MV-4-11 (cell line): ENCODE data around the gene HPCAL4.

ENCODE experiments used
- DNase-seq: peaks from one replicate; lab custom pipeline; 2025; lab: John Stamatoyannopoulos, UW

HPCAL4 gene

GRCh38 chr1:39701049-39701439, 9.8 kb upstream of the HPCAL4 start:
- no peak for DNase-seq

DNA sequence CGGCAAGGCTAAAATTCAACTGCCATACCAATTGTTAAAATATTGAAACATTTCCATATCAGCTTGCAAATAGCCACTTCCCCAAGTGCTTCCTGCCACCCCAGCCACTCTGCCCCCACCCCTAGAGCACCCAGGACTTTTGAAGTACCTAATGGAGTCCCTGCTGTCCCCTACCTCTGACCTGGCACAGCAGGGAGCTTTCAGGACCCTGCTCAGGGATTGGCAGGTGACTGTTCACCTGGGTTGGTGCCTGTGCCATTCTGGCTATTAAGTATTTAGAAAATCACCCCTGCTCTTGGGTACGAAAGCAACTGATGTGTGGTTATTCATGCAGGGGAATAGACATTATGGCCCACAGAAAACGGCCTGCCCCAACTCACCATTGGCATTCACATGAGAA, 9.1 kb upstream of the HPCAL4 start:
- DNase-seq = no peak

DNA sequence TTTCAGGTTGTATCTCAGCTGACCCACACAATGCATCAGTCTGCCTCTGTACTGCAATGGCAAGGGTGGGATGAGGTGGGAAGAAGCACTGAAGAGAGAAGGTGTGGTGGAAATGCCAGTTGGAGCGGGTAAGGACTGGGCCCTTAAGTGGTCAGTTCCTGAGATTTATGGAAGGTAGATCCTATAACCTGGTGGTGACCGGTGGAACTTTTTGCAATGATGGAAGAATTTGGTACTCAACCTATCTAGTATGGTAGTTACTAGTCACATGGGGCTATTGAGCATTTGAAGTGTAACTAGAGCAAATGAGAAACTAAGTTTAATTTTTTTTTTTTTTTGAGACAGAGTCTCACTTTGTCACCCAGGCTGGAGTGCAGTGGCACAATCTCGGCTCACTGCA, 8.2 kb upstream of the HPCAL4 start:
- no peak for DNase-seq

DNA sequence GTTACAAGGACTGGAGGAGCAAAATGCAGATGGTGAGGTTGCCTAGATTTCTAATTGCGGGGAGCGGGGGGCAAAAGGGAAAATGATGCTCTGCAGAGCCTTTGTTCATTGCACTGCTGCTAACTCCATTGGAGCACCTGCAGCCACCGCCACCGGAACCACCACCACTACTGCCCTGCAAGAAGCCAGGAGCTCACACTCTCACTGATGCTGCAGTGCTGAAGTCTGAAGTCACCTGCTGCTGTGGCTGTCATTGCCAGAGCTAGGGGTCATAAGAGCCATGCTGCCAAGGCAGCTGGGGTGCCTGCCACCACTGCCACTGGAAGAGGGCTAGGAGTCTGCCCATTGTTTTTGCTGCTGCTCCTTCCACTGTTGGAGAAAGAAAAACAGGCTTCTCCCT, 7.3 kb upstream of the HPCAL4 start:
- no peak for DNase-seq

DNA sequence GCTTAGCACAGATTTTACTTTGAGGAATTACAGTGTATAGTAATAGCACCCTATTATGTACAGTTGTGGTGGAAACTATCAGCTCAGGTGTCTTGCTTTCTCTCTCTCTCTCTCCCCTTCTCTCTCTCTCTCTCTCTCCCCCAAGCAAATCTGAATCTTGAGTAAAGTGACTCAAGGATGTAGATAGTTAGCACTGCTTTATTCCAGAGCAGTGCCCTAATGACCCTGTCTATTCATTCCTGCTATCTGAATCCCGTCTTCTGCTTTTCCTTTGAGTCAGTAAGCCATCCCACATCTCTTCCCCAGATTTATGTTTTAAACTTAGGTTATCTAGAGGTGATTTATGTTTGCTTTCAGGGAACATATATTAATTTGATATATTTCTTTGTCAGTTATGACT, 5.2 kb upstream of the HPCAL4 start:
- DNase-seq = no peak

DNA sequence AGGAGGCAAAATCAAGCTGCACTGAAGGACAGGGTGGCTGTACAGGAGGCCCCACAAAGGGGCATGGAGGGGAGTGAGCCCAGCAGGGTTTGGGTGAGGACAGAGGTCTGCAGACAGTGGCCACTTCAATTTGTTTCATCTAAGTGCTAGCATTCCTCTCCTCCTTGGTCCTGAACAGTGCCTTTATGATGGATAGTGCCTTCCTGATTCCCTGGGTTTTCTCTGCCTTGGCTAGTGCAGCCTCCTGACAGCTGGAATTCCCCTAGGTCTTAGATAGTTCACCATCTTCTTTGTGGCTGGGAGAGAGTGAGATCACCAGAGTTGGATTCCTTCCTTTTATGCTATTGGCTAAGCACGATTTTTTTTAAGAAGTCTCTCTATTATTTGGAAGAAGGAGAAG, 3.8 kb upstream of the HPCAL4 start:
- no peak for DNase-seq

DNA sequence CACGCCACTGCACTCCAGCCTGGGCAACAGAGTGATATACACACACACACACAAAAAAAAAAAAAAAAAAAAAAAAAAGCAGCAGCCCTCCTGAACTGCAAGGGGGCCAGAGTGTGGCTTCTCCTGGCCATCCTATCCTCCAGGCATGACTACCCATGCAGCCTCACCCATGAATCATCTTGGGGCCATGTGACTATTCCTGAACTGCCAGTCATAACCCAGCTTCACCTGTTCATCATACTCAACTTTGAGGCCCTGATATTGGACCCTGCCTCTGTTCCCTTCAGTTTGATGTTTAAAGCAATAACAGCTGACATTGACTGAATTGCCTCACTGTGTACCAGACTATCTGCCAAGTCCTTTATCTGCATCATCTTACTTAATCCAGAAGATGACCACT, 2.8 kb upstream of the HPCAL4 start:
- DNase-seq = no peak

DNA sequence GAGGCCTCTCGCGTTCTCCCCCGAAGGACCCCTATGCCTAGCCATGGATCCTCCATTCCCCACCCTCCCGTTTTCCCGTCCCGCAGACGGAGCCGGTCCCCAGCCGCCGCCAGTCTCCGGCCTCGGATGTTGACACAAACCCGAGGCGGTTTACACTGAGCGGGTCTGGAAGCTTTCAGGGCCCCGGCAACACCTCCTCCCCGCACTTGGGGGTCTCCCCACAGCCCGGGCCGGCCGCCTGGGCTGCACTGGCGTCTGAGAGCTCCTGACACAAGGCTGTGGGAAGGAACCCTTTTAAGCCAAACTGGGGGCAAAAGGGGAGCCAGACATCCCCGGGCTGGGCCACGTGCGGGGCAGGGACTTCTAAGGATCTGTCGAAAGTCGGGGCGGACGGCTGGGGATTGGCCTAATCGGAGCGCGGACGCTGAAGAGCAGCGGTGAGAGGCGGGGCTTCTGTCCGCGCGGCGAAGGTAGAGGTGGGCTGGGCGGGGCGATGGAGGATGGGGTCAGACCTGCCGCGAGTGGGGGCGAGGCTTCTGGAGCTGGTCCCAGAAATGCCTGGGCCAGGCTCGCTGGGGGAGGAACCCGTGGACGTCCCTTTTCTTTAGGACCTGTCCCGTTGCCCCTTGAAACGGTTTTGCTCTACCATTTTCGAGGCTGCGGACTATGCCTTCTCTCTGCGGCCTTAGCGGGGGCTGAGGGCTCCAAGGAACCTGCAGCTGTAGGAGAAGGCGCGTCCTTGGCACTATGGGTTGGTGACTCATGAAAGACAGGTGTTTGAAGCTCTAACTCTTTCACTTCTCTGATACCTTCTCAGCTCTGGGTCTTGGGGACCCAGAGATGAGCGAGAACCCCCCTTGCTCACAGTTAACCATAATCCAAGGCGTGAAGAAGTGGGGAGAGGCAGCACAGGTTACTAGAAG, 1.2 kb upstream of the HPCAL4 start:
- no peak for DNase-seq

GRCh38 chr1:39690794-39691382, 345 bp downstream of the HPCAL4 start:
- DNase-seq = no peak

DNA sequence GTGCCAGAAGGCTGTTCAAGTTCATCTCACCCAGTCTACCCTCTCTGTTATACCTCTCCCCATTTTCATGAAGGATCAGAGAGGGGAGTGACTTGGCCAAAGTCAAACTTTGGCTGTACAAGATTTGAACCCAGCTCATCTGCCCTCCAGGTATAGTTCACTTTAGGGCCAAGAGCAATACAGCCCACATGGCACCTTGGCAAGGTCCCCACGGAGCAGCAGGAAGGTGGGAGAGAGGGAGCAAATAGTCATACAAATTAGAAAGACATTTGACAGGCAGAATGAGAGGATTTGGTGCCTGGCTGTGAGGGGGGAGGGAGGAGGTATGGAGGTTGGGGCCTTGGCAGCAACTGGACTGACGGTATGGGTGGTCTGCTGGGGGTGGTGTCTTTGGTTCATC, 1.0 kb downstream of the HPCAL4 start:
- no peak for DNase-seq

DNA sequence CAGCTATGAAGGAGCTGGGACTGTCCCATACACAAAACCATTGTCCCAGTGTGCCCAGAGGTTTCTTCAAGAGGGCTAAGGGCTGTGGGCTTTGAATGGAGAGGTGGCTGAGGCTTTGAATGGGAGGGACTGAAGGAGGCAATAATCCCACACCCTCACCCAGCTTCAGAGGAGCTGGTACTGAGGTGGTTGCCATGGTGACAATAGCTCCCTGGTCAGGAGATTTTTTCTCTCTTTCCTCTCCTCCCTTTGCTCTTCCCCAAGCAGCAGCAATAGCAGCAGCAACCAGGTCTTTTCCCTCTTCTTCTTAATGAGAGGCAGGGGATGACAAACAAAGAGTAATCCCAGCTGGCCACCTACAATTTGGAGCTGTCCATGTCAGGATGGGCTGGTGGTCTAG, 1.6 kb downstream of the HPCAL4 start:
- DNase-seq = no peak

DNA sequence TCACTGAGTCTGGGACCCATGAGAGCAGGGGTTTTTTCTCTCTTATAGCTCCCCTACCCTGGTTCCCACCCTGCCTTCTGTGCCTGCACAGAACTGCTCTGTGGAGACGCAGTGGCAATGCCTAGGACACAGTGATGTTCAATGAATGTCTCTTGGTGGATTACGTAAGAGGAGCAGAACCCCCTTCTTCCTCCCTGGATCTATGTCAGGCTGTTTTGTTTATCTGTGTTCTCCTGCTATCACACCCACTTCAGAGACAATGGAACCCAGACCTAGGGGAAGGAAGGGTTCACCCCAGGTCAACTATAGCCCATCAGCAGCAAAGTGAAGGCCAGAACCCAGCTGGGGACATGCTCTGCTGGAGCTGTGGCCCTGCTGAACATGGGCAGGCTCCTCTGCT, 2.0 kb downstream of the HPCAL4 start:
- DNase-seq = no peak

DNA sequence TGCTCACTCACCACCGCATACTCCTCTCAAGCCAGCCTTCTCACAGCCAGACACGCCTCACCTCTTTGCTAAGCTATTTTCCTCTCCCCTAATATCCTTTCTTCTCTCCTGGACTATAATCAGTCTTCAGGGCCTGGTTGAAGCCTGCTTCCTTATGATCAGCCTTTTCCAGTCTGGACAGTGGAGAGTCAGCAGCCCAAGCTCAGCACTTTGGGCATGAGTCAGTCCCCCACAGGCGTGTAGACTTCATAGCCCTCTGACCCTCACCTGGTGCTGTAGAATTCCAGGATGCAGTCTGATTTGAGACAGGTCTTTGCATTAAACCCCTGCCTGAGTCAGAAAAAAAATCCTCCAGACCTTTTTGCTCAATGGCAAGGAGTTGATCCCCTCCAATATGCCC, 2.5 kb downstream of the HPCAL4 start:
- DNase-seq = no peak

GRCh38 chr1:39687243-39687642, 4.0 kb downstream of the HPCAL4 start:
- no peak for DNase-seq

DNA sequence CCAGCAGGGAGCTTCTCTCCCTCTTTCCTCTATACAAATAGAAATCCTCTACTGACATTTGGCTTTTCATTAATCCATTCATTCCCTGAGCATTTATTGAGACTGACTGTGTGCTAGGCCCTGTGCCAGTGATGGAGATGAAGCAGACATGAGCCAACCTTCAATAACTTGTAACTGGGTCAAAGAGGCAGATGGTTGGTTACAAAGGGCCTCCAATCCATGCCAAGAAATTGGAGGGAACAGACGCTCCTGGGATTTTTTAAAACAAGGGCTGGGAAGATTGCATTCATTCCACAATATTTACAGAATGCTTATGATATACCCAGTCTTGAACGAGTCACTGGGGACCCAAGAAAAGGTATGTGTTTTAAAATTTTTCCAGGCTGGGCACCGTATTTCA, 6.2 kb downstream of the HPCAL4 start:
- no peak for DNase-seq

GRCh38 chr1:39684313-39684664, 6.9 kb downstream of the HPCAL4 start:
- DNase-seq = no peak

GRCh38 chr1:39683591-39684312, 7.5 kb downstream of the HPCAL4 start:
- no peak for DNase-seq

- DNase-seq = no peak
Observed at GRCh38 chr1:39681999-39682398, 9.2 kb downstream of the HPCAL4 start.

GRCh38 chr1:39681294-39681693, 9.9 kb downstream of the HPCAL4 start:
- no peak for DNase-seq

GRCh38 chr1:39680751-39681150, 10.5 kb downstream of the HPCAL4 start:
- no peak for DNase-seq

GRCh38 chr1:39679821-39680220, 11.4 kb downstream of the HPCAL4 start:
- no peak for DNase-seq

DNA sequence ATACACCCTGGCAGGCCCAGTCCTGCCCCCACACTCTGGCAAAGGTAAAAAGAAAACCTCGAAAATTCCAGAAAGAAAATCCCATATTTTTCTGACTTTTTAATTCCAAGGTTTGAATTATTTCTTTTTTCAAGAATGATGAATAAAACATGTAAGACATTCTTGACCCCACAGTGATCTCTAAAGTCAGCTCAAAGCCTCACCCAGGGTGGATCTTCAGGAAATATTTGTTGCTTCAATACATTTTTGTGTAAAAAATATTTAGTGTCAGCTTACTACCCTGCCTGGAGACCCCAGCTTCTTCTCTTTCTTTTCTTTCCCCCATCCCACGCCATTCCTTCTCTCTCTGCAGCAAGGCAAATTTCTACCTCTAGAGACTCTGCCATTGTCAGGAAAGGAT, 12.3 kb downstream of the HPCAL4 start:
- no peak for DNase-seq

DNA sequence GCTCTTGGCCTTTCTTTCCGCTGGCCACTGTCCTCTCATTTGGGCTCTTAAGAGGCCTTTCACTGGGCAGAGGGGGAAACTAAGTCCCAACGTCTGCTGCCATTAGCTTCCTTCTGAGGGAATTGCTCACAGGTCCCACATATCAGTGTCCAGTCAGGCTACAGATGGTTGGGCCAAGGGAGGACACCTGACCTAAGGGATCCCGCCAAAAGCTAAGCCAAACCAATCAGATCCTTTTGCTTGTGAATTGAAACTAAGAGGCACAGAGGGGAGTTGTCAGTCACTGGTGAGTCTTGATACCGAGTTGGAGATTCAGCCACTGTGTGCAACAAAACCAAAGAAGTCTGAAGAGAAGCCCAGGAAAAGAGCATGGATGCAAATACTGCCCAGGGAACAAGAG, 13.6 kb downstream of the HPCAL4 start:
- DNase-seq = no peak
